ENCODE measurements around the gene ARMH3.

GRCh38 chr10:101923256-101923655 lies 132.7 kb downstream of the ARMH3 start:
- TF ChIP-seq CTCF (IDR thresholded peaks at IDR 0.05) (no peak), POLR2AphosphoS5 (IDR thresholded peaks at IDR 0.05) (no peak)

All from breast epithelium (tissue), 3 donors.